Natural killer cell (primary cell): Measurements from ENCODE around the gene AFAP1. TPM values are rescaled to one million over a fixed set of nuclear protein-coding genes. Genes with fewer than 3 reads are reported as not detected.

Experiments used
- ATAC-seq, 3 donors: fragments of 150-1000 bp in 2 of 3; fragments of 200-7000 bp in 1 of 3; cut with Tn5 transposase; 1 replicate in 1 of 3; 2 replicates in 2 of 3; pipeline ENCODE4 v1.10.0; 2021; ENCODE audit warnings: mild to moderate bottlenecking in 2 of 3, moderate library complexity in 2 of 3
- DNase-seq, 2 donors: peaks; one replicate each; pipeline versions ENCODE4 v3.0.0 to v3.0.0-alpha.2; 2013 to 2021; ENCODE audit warnings: mixed read lengths in 1 of 2
- H3K27ac ChIP-seq: one replicate; pipeline ENCODE4 v1.5.1; 2013; ENCODE audit warnings: mild to moderate bottlenecking, low read length
- H3K27me3 ChIP-seq: one replicate; pipeline ENCODE4 v1.6.1; 2013; ENCODE audit warnings: low read length; ENCODE audit not compliant: control insufficient read depth, insufficient read depth
- H3K36me3 ChIP-seq: one replicate; pipeline ENCODE4 v1.6.1; 2013; ENCODE audit warnings: low read length; ENCODE audit not compliant: control insufficient read depth, insufficient read depth
- H3K4me1 ChIP-seq: one replicate; pipeline ENCODE4 v1.6.1; 2013; ENCODE audit warnings: low read length; ENCODE audit not compliant: control insufficient read depth, insufficient read depth
- H3K4me3 ChIP-seq: one replicate; pipeline ENCODE4 v1.5.1; 2013; ENCODE audit warnings: low read length
- H3K9me3 ChIP-seq: one replicate; pipeline ENCODE4 v1.6.1; 2013; ENCODE audit warnings: low read length; ENCODE audit not compliant: control insufficient read depth, insufficient read depth
- H3K27ac Mint-ChIP-seq, 2 donors: one replicate each; pipeline ENCODE4 v1.8.0; 2022; ENCODE audit warnings: mild to moderate bottlenecking in 2 of 2, mixed read lengths in 2 of 2, moderate library complexity in 1 of 2
- H3K27me3 Mint-ChIP-seq, 2 donors: one replicate each; pipeline ENCODE4 v1.8.0; 2022; ENCODE audit warnings: low read depth in 2 of 2, mixed read lengths in 2 of 2
- H3K36me3 Mint-ChIP-seq: one replicate; pipeline ENCODE4 v1.8.0; 2022; ENCODE audit warnings: mixed read lengths
- H3K4me1 Mint-ChIP-seq, 2 donors: one replicate each; pipeline ENCODE4 v1.8.0; 2022; ENCODE audit warnings: mixed read lengths in 2 of 2
- H3K4me3 Mint-ChIP-seq: one replicate; pipeline ENCODE4 v1.8.0; 2022; ENCODE audit warnings: mild to moderate bottlenecking, moderate library complexity, mixed read lengths
- H3K9me3 Mint-ChIP-seq, 2 donors: one replicate each; pipeline ENCODE4 v1.8.0; 2022; ENCODE audit warnings: mixed read lengths in 2 of 2
- WGBS: methylation state at CpG from one replicate; pipeline ENCODE4 v1.1.7; 2013; ENCODE audit warnings: missing lambda C conversion rate; ENCODE audit not compliant: insufficient coverage; 5-methylcytosine and 5-hydroxymethylcytosine counted together
- intact Hi-C: fragments of 100-400 bp; cut with micrococcal nuclease; formaldehyde crosslinking; loops from one replicate; pipeline ENCODE4 v1.14.2; 2022
- total RNA-seq, 4 donors: library from RNA; stranded (reverse); fragments of 120-200 nt in 1 of 4; gene quantifications; one replicate each; pipeline versions ENCODE4 v1.2.3 to v1.2.4, GENCODE V29; 2013 to 2022
- TF ChIP-seq, protein P1 (sequence below): fragments of 200-600 bp; IDR thresholded peaks from one replicate; pipeline ENCODE4 v1.8.0; 2022; ENCODE audit warnings: antibody characterized with exemption

AFAP1 gene
- total RNA-seq, 3 donors from 2014 or later (not counting 1 experiment from before 2014, with no cell fraction given), result 4.9 to 12.5 (median 9.5) TPM

DNA sequence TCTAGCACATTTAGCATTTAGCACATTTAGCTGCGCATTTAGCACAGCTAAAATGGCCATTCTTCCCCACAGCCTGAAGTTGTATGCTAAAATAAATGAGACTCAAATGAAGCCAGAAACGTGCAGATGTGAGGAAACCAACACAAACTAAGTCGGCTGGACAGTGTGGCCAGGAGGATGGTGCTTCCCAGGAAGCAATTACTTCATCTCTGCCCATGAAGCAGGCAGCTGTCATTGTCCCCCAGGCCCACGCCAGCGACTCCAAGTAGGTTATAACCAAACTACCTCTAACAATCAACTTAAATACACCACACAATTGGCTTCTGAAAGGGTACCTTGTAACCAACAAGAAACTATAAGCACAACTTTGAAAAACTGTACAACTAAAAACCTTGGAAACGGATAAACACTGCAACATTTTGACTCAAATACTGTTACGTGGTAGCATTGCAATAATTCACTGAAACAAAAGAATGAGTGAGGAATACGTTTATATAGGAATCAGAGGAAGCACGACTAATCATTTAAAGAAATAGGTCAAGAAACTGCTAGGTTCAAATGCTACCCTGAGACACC lies 39.2 kb downstream of the AFAP1 start:
- Mint-ChIP-seq H3K4me1 (peaks cover 10 to 32% of the 10 kb centered on the region in 2 donors), H3K27me3 (peaks cover 9 to 46% of the 10 kb centered on the region in 2 donors), H3K4me3 (no peak overlapping the region), H3K36me3 (no peaks in the 10 kb centered on the region), H3K27ac (no peak overlapping the region), H3K9me3 (no peaks in the 10 kb centered on the region)
- TF ChIP-seq, protein P1, sequence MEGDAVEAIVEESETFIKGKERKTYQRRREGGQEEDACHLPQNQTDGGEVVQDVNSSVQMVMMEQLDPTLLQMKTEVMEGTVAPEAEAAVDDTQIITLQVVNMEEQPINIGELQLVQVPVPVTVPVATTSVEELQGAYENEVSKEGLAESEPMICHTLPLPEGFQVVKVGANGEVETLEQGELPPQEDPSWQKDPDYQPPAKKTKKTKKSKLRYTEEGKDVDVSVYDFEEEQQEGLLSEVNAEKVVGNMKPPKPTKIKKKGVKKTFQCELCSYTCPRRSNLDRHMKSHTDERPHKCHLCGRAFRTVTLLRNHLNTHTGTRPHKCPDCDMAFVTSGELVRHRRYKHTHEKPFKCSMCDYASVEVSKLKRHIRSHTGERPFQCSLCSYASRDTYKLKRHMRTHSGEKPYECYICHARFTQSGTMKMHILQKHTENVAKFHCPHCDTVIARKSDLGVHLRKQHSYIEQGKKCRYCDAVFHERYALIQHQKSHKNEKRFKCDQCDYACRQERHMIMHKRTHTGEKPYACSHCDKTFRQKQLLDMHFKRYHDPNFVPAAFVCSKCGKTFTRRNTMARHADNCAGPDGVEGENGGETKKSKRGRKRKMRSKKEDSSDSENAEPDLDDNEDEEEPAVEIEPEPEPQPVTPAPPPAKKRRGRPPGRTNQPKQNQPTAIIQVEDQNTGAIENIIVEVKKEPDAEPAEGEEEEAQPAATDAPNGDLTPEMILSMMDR, result no peak
- H3K36me3 ChIP-seq, result no peaks in the 10 kb centered on the region
- no peaks in the 10 kb centered on the region for H3K4me1 ChIP-seq
- ATAC-seq, result no peak
- DNase-seq, result no peak
- no peak overlapping the region for H3K4me3 ChIP-seq
- WGBS, result 64% methylated on average over 8 of the region's 9 CpGs
- no peaks in the 10 kb centered on the region for H3K27me3 ChIP-seq
- no peaks in the 10 kb centered on the region for H3K9me3 ChIP-seq
- intact Hi-C loops, result no loop called here
- H3K27ac ChIP-seq, result no peak overlapping the region

- peaks cover 9 to 43% of the 10 kb centered on the region in 2 donors for H3K27me3 Mint-ChIP-seq
- intact Hi-C loops, result no loop called here
- TF ChIP-seq, protein P1, result no peak
- Histone ChIP-seq H3K4me1 (no peaks in the 10 kb centered on the region), H3K27me3 (no peaks in the 10 kb centered on the region), H3K9me3 (no peaks in the 10 kb centered on the region), H3K36me3 (no peaks in the 10 kb centered on the region), H3K4me3 (no peak overlapping the region), H3K27ac (no peak overlapping the region)
- ATAC-seq (no peak), DNase-seq (no peak)
- H3K36me3 Mint-ChIP-seq, result no peaks in the 10 kb centered on the region
- WGBS, result 63% methylated on average over 8 of the region's 9 CpGs
- H3K4me3 Mint-ChIP-seq, result no peak overlapping the region
- no peak overlapping the region for H3K27ac Mint-ChIP-seq
- H3K4me1 Mint-ChIP-seq, result peaks cover 10 to 32% of the 10 kb centered on the region in 2 donors
- no peaks in the 10 kb centered on the region for H3K9me3 Mint-ChIP-seq
Observed at GRCh38 chr4:7899184-7899869, 40.3 kb downstream of the AFAP1 start.

- DNase-seq (no peak), ATAC-seq (no peak)
- Mint-ChIP-seq H3K4me1 (peaks cover 10 to 32% of the 10 kb centered on the region in 2 donors), H3K27me3 (peaks cover 9 to 38% of the 10 kb centered on the region in 2 donors), H3K36me3 (no peaks in the 10 kb centered on the region), H3K27ac (no peak overlapping the region), H3K4me3 (no peak overlapping the region), H3K9me3 (no peaks in the 10 kb centered on the region)
- intact Hi-C loops, result no loop called here
- Histone ChIP-seq H3K4me3 (no peak overlapping the region), H3K27ac (no peak overlapping the region), H3K9me3 (no peaks in the 10 kb centered on the region), H3K4me1 (no peaks in the 10 kb centered on the region), H3K36me3 (no peaks in the 10 kb centered on the region), H3K27me3 (no peaks in the 10 kb centered on the region)
- no CpG with 5 or more reads among the region's 4 CpGs for WGBS
- TF ChIP-seq, protein P1, result no peak
Observed at GRCh38 chr4:7898385-7898784, 41.3 kb downstream of the AFAP1 start.
